Measurements from ENCODE around the gene GASK1B. TPM values are rescaled to one million over a fixed set of nuclear protein-coding genes. Genes with fewer than 3 reads are reported as not detected.

Gene GASK1B
- 28.3 to 29.1 TPM (median 29.0 TPM) in 3 replicates for total RNA-seq

DNA sequence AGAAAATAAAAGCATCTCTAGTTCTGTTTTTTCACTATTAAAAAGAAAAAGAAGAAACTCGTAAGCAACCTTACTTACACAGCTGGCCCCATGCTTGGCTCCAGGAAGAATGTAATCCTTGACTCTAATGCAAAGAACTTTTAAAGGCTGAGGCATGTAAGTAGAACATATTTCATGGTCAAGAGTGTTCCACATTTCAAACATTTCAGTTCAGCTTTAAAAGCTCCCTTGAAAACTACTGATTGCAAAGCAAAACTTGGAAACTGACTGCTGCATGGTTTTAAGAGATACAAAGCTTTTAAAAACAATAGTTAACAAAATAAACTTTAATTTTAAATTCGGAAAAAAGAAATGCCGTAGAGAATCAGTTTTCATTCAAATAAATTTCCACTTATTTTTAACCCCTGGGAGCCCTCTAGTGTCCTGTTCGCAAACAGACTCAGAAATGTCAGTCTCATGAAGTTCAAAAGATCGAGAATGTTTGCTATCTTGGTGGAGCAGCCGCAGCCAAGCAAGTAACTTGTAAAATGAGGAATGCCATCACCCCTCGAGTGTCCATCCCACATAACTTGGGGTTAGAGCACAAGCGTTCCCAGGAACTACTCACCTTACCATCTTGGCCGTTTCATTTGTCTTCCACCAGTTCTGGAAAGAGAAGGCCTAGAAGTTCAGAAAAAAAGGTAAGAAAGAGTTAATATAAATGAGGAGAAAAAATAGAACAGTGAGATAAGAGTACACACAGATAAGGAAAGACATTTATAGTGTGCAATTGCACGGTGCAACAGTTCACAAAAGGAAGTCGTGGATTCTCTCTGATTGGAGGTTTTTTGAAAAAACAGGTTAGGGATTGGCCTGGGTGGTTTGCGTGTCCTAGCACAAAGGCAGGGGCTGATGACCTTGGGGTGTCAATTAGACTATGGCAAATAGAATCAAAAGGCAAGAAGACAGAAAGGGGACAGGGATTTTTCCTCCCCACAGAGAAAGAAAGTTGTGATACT is at the start of gene GASK1B:
GASK1B (minus strand) TSS at position 765 of the 998 bp plus-strand sequence. CDS start 1,650 bp downstream, outside the sequence.
- Mint-ChIP-seq H3K4me3 (peak within 1 kb of the TSS; percentile 89), H3K4me1 (peaks cover 55% of the 10 kb centered on the region), H3K36me3 (no peaks in the 10 kb centered on the region), H3K27ac (peak within 1 kb of the TSS; percentile 97), H3K9me3 (no peaks in the 10 kb centered on the region), H3K27me3 (ENCODE audit: low read depth) (no peaks in the 10 kb centered on the region)
- DNase-seq (ENCODE audit: low spot score in 2 of 2, unreplicated experiment in 2 of 2), result no peak
- TF ChIP-seq, protein P1, sequence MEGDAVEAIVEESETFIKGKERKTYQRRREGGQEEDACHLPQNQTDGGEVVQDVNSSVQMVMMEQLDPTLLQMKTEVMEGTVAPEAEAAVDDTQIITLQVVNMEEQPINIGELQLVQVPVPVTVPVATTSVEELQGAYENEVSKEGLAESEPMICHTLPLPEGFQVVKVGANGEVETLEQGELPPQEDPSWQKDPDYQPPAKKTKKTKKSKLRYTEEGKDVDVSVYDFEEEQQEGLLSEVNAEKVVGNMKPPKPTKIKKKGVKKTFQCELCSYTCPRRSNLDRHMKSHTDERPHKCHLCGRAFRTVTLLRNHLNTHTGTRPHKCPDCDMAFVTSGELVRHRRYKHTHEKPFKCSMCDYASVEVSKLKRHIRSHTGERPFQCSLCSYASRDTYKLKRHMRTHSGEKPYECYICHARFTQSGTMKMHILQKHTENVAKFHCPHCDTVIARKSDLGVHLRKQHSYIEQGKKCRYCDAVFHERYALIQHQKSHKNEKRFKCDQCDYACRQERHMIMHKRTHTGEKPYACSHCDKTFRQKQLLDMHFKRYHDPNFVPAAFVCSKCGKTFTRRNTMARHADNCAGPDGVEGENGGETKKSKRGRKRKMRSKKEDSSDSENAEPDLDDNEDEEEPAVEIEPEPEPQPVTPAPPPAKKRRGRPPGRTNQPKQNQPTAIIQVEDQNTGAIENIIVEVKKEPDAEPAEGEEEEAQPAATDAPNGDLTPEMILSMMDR (IDR thresholded peaks at IDR 0.05; ENCODE audit: unreplicated experiment), result peak; percentile 45

DNA sequence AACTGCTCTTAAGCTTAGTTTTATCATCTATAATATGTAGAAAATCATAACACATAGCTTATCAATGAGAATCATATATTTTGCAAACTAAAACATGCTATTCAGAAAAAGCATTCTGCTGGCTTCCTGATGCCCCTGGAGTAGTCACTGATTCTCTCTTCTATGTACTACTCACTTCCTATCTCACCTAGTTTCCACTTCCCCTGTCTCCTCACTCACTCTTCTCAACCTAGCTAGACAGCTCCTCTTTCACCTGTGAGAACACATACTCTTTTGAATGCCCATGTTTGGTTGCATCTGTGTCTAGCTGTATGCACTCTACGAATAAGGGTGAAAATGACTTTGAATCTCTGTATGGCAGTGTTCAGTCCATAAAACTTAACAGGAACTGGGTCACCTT is 46.8 kb upstream of the GASK1B start:
- no peak for DNase-seq (ENCODE audit: low spot score in 2 of 2, unreplicated experiment in 2 of 2)
- TF ChIP-seq, protein P1 (IDR thresholded peaks at IDR 0.05; ENCODE audit: unreplicated experiment), result no peak
- no peaks in the 10 kb centered on the region for H3K9me3 Mint-ChIP-seq
- no peak overlapping the region for H3K4me3 Mint-ChIP-seq
- no peaks in the 10 kb centered on the region for H3K27me3 Mint-ChIP-seq (ENCODE audit: low read depth)
- H3K27ac Mint-ChIP-seq, result no peak overlapping the region
- peaks cover 5% of the 10 kb centered on the region for H3K36me3 Mint-ChIP-seq
- peaks cover 2% of the 10 kb centered on the region for H3K4me1 Mint-ChIP-seq

DNA sequence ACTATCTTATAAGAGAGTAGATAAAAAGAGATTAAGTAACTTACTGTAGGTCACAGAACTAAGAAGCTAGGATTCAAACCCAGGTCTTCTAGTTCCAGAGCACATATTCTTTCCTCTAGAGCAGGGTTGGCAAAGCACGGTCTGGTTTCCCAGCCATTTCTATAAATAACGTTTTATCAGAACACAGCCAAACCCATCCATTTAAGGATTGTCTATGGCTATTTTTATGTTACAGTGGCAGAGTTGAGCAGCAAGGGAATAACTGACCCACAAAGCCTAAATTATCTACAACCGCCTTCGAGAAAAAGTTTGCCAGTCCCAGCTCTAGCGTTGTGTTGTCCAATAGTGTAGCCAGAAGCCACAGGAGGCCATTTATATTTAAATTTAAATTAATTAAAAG is 44.9 kb upstream of the GASK1B start:
- DNase-seq (ENCODE audit: low spot score in 2 of 2, unreplicated experiment in 2 of 2), result no peak
- no peak overlapping the region for H3K4me3 Mint-ChIP-seq
- TF ChIP-seq, protein P1 (IDR thresholded peaks at IDR 0.05; ENCODE audit: unreplicated experiment), result no peak
- peaks cover 3% of the 10 kb centered on the region for H3K36me3 Mint-ChIP-seq
- peaks cover 2% of the 10 kb centered on the region for H3K4me1 Mint-ChIP-seq
- H3K9me3 Mint-ChIP-seq, result no peaks in the 10 kb centered on the region
- no peaks in the 10 kb centered on the region for H3K27me3 Mint-ChIP-seq (ENCODE audit: low read depth)
- H3K27ac Mint-ChIP-seq, result no peak overlapping the region

DNA sequence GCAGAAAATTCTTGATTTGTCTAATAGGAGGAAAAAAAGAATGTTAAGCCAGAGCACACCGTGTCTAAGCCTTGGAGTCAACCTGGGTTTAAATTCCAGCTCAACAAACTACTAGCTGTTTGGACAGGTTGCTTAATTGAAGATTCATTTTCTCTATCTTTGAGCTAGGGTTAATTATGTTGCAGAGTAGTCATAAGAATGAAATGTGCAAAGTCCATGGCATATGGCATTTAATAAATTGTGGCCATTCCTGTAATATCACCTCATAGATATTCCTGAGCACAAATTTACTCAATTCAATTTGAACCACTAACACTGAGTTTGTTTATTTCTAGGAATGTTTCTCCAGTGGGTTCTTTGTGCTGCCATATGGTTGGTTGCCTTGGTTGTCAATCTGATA is 42.0 kb upstream of the GASK1B start:
- TF ChIP-seq, protein P1 (IDR thresholded peaks at IDR 0.05; ENCODE audit: unreplicated experiment), result no peak
- no peak for DNase-seq (ENCODE audit: low spot score in 2 of 2, unreplicated experiment in 2 of 2)
- no peaks in the 10 kb centered on the region for H3K27me3 Mint-ChIP-seq (ENCODE audit: low read depth)

DNA sequence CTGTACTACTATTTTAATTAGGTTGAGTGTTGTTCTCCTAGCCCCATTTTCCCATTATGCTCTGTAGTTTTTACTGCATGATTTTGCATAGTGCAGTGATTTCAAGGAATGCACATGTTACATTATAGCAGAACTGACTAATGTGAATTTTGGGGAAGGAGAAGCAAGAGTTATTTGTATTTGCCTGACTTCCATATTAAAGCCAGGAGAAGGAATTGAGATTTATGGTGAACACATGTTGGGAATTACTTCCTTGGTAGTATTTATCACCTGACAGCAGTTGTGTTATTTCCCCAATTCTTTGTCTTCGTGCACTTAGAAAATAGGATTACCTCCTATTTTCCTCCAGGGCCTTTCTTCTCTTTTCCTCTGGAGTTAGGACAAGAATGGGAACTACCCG is 40.6 kb upstream of the GASK1B start:
- DNase-seq (ENCODE audit: low spot score in 2 of 2, unreplicated experiment in 2 of 2), result no peak
- Mint-ChIP-seq H3K4me1 (peaks cover 13% of the 10 kb centered on the region), H3K36me3 (no peaks in the 10 kb centered on the region), H3K9me3 (no peaks in the 10 kb centered on the region), H3K4me3 (no peak overlapping the region), H3K27ac (no peak overlapping the region), H3K27me3 (ENCODE audit: low read depth) (no peaks in the 10 kb centered on the region)
- TF ChIP-seq, protein P1 (IDR thresholded peaks at IDR 0.05; ENCODE audit: unreplicated experiment), result no peak

More for the DNA sequence above, 42.0 kb upstream of the GASK1B start:
- Mint-ChIP-seq H3K9me3 (no peaks in the 10 kb centered on the region), H3K36me3 (no peaks in the 10 kb centered on the region), H3K4me3 (no peak overlapping the region), H3K27ac (no peak overlapping the region), H3K4me1 (peaks cover 16% of the 10 kb centered on the region)
